SK-N-SH (cell line): Measurements from ENCODE around the gene KLHL25. TPM values are rescaled to one million over a fixed set of nuclear protein-coding genes. Genes with fewer than 3 reads are reported as not detected.

ENCODE experiments used
- CTCF ChIA-PET: fragments of 300-600, 350-600 bp; formaldehyde crosslinking; extraction: SDS; loops from one replicate; lab custom pipeline; 2021; lab: Yijun Ruan, JAX
- POLR2A ChIA-PET: fragments of 350-600 bp; sonication (Branson Sonifier 250); formaldehyde crosslinking; extraction: SDS; loops from one replicate; lab custom pipeline; 2020; ENCODE audit warnings: antibody characterized with exemption, inconsistent platforms; lab: Yijun Ruan, JAX
- DNase-seq: peaks from one replicate; pipeline ENCODE4 v3.0.0; 2012
- H2AFZ ChIP-seq: fragments of 200-600 bp; sonication (generic); 2 replicates; pipeline ENCODE4 v1.8.1; 2016; ENCODE audit warnings: antibody characterized with exemption, mild to moderate bottlenecking, low read depth
- H3F3A ChIP-seq: fragments of 200-600 bp; sonication (generic); replicated peaks from 2 replicates; pipeline ENCODE3; 2016; ENCODE audit warnings: antibody characterized with exemption, mild to moderate bottlenecking; ENCODE audit not compliant: insufficient read depth
- H3K27ac ChIP-seq, 2 experiments: fragments of 200-500 bp in 1 of 2; fragments of 200-600 bp in 1 of 2; sonication (Bioruptor generic) in 1 of 2; sonication (generic), shearing (Covaris generic) in 1 of 2; 2 replicates each; pipeline versions ENCODE4 v1.5.1 to v1.6.1; 2014 to 2016; ENCODE audit warnings: low read depth in 2 of 2, inconsistent platforms in 1 of 2, low read length in 1 of 2, mild to moderate bottlenecking in 1 of 2, mixed read lengths in 1 of 2
- H3K27me3 ChIP-seq: fragments of 200-600 bp; sonication (generic), shearing (Covaris generic); 2 replicates; pipeline ENCODE4 v1.6.1; 2016; ENCODE audit warnings: mixed run types; ENCODE audit not compliant: insufficient read depth
- H3K36me3 ChIP-seq, 2 experiments: fragments of 200-500 bp in 1 of 2; fragments of 200-600 bp in 1 of 2; sonication (Bioruptor generic) in 1 of 2; sonication (generic) in 1 of 2; replicated peaks in 1 of 2; 2 replicates each; pipeline versions ENCODE3 to v1.5.1; 2014 to 2016; ENCODE audit warnings: low read length in 1 of 2, mild to moderate bottlenecking in 1 of 2; ENCODE audit not compliant: insufficient read depth in 2 of 2, control insufficient read depth in 1 of 2
- H3K4me1 ChIP-seq, 2 experiments: fragments of 200-500 bp in 1 of 2; fragments of 200-600 bp in 1 of 2; sonication (Bioruptor generic) in 1 of 2; sonication (generic), shearing (Covaris generic) in 1 of 2; 2 replicates each; pipeline versions ENCODE4 v1.5.1 to v1.6.1; 2014 to 2016; ENCODE audit warnings: low read depth in 1 of 2, low read length in 1 of 2, mixed run types in 1 of 2; ENCODE audit not compliant: insufficient read depth in 2 of 2, control insufficient read depth in 1 of 2
- H3K4me2 ChIP-seq: fragments of 200-600 bp; sonication (generic), shearing (Covaris generic); 2 replicates; pipeline ENCODE4 v1.6.1; 2017; ENCODE audit warnings: mixed run types
- H3K4me3 ChIP-seq, 2 experiments: fragments of 200-500 bp in 1 of 2; fragments of 200-600 bp in 1 of 2; sonication (Bioruptor generic) in 1 of 2; sonication (generic), shearing (Covaris generic) in 1 of 2; 2 replicates each; pipeline versions ENCODE4 v1.5.1 to v1.8.1; 2014 to 2016; ENCODE audit warnings: low read depth in 2 of 2, inconsistent platforms in 1 of 2, low read length in 1 of 2, mild to moderate bottlenecking in 1 of 2, mixed read lengths in 1 of 2, moderate library complexity in 1 of 2
- H3K79me2 ChIP-seq: fragments of 200-600 bp; sonication (generic); 2 replicates; pipeline ENCODE4 v1.8.1; 2017; ENCODE audit warnings: mild to moderate bottlenecking; ENCODE audit not compliant: insufficient read depth
- H3K9ac ChIP-seq: fragments of 200-600 bp; sonication (generic); 2 replicates; pipeline ENCODE4 v1.6.1; 2017; ENCODE audit warnings: mixed run types
- H3K9me2 ChIP-seq: fragments of 200-600 bp; sonication (generic); 2 replicates; pipeline ENCODE4 v1.6.1; 2017; ENCODE audit warnings: mixed run types
- H3K9me3 ChIP-seq: fragments of 200-600 bp; sonication (generic); 2 replicates; pipeline ENCODE4 v1.6.1; 2017; ENCODE audit warnings: mixed run types, mild to moderate bottlenecking, moderate library complexity
- H4K20me1 ChIP-seq: fragments of 200-600 bp; sonication (generic); 2 replicates; pipeline ENCODE4 v1.6.1; 2017; ENCODE audit warnings: mild to moderate bottlenecking, mixed run types; ENCODE audit not compliant: insufficient read depth
- JUND ChIP-seq: IDR thresholded peaks from 2 replicates; pipeline ENCODE4 v1.4.0; 2012
- MXI1 ChIP-seq: IDR thresholded peaks from 2 replicates; pipeline ENCODE4 v1.6.1; 2012; ENCODE audit warnings: mild to moderate bottlenecking, low read depth, low read length, improper control_type of control experiment
- NFIC ChIP-seq: IDR thresholded peaks from 2 replicates; pipeline ENCODE4 v1.4.0; 2012; ENCODE audit warnings: borderline replicate concordance
- PBX3 ChIP-seq: IDR thresholded peaks from 2 replicates; pipeline ENCODE4; 2012
- RFX5 ChIP-seq: IDR thresholded peaks from 2 replicates; pipeline ENCODE4 v1.6.1; 2012; ENCODE audit warnings: mild to moderate bottlenecking, improper control_type of control experiment, low read length
- WGBS: methylation state at CpG from one replicate; pipeline ENCODE4 v1.1.6; 2017; ENCODE audit warnings: low lambda C conversion rate; 5-methylcytosine and 5-hydroxymethylcytosine counted together
- polyA plus RNA-seq, 3 experiments: library from polyadenylated mRNA; depleted of rRNA; stranded (reverse); fragments of >200 nt; gene quantifications; 2 replicates each; pipeline ENCODE4 v1.2.3, GENCODE V29; 2012
- TF ChIP-seq, protein P1 (sequence below): fragments of 150-350 bp; IDR thresholded peaks from 2 replicates; pipeline ENCODE4 v1.6.1; 2016; ENCODE audit warnings: mild to moderate bottlenecking, low read depth, low read length

KLHL25 gene
- polyA plus RNA-seq, 1 of the 3 experiments (the other 2 are of a cell fraction): 4.5 TPM

DNA sequence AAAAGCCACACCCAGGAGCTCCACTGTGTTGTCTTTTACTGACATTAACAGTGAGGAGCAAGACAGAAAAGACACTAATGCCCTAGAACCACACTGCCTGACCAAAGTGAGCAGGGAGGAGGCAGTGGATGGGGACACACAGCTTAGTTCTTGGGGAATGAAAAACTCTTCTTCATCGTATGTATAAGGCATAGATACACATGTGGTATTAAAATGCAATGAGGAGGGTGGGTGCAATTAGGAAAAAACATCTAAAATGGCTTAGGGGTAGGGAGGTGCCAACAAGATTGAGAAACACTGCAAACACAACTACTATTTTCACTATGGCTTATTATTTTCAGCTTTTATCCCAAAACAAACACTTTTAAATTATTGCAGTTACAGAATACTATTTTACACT, 15.5 kb downstream of the KLHL25 start:
- Histone ChIP-seq H4K20me1 (peaks cover 5% of the 10 kb centered on the region; the same call in 1 of the 2 replicates), H3K4me3 (no peak overlapping the region), H3K36me3 (no peaks in the 10 kb centered on the region), H3K4me2 (no peak overlapping the region), H3F3A (no peaks in the 10 kb centered on the region), H3K9ac (no peak overlapping the region), H3K79me2 (peaks cover 67% of the 10 kb centered on the region; the same call in 1 of the 2 replicates), H3K4me1 (peaks cover 0 to 42% of the 10 kb centered on the region in 2 experiments; a peak in 1 of 4 replicates), H3K9me2 (no peaks in the 10 kb centered on the region)
- no peak for TF ChIP-seq NFIC
- TF ChIP-seq, protein P1, sequence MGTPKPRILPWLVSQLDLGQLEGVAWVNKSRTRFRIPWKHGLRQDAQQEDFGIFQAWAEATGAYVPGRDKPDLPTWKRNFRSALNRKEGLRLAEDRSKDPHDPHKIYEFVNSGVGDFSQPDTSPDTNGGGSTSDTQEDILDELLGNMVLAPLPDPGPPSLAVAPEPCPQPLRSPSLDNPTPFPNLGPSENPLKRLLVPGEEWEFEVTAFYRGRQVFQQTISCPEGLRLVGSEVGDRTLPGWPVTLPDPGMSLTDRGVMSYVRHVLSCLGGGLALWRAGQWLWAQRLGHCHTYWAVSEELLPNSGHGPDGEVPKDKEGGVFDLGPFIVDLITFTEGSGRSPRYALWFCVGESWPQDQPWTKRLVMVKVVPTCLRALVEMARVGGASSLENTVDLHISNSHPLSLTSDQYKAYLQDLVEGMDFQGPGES: no peak
- TF ChIP-seq JUND: no peak
- no peak for TF ChIP-seq MXI1
- TF ChIP-seq, all 33 proteins: peak for 0
- DNase-seq: no peak
- Histone ChIP-seq H3K27ac (peak overlapping the region in 1 of 2 experiments; percentile 74; a peak in 2 of 4 replicates), H3K9me3 (no peaks in the 10 kb centered on the region), H3K27me3 (no peaks in the 10 kb centered on the region), H2AFZ (no peak overlapping the region)
- 89% methylated on average over 1 of the region's 1 CpG for WGBS
- CTCF ChIA-PET: interaction anchor here (0.9 to 2.1 kb wide), 4 partner anchors 9 to 61 kb away, joined by 3 to 10 read pairs (median 7); no protein-coding TSS in a partner anchor
- POLR2A ChIA-PET: no interaction called here

GRCh38 chr15:85778107-85778776, 16.5 kb downstream of the KLHL25 start:
- CTCF ChIA-PET: interaction anchor here (1.0 to 2.1 kb wide), 6 partner anchors 10 to 62 kb away, joined by 3 to 10 read pairs (median 6); no protein-coding TSS in a partner anchor
- Histone ChIP-seq H3K79me2 (peaks cover 65% of the 10 kb centered on the region; the same call in 1 of the 2 replicates), H4K20me1 (peaks cover 7% of the 10 kb centered on the region; the same call in 1 of the 2 replicates), H3K9me3 (no peaks in the 10 kb centered on the region), H3K27me3 (no peaks in the 10 kb centered on the region), H3K9ac (no peak overlapping the region), H2AFZ (no peak overlapping the region), H3K36me3 (no peaks in the 10 kb centered on the region), H3K9me2 (no peaks in the 10 kb centered on the region), H3K4me1 (peaks cover 0 to 42% of the 10 kb centered on the region in 2 experiments; a peak in 1 of 4 replicates), H3K4me3 (no peak overlapping the region), H3K4me2 (no peak overlapping the region), H3F3A (no peaks in the 10 kb centered on the region), H3K27ac (peak overlapping the region in 1 of 2 experiments; percentile 53; a peak in 2 of 4 replicates)
- no peak for DNase-seq
- POLR2A ChIA-PET: no interaction called here
- TF ChIP-seq RFX5: peak; percentile 83
- TF ChIP-seq PBX3: no peak
- 83% methylated on average over 10 of the region's 10 CpGs for WGBS
